Loucy (cell line): ENCODE measurements around the gene RHCG.

Experiments used
- EZH2phosphoT487 ChIP-seq: fragments of 200-600 bp; IDR thresholded peaks from 2 replicates; pipeline ENCODE4 v1.6.1; 2018; ENCODE audit warnings: antibody characterized with exemption, mild to moderate bottlenecking, moderate library complexity, borderline replicate concordance
- TF ChIP-seq, protein P1 (sequence below): fragments of 200-600 bp; sonication (generic); conservative IDR thresholded peaks from 2 replicates; pipeline ENCODE4 v1.5.1; 2014; ENCODE audit warnings: mild to moderate bottlenecking, antibody characterized with exemption, low read length

DNA sequence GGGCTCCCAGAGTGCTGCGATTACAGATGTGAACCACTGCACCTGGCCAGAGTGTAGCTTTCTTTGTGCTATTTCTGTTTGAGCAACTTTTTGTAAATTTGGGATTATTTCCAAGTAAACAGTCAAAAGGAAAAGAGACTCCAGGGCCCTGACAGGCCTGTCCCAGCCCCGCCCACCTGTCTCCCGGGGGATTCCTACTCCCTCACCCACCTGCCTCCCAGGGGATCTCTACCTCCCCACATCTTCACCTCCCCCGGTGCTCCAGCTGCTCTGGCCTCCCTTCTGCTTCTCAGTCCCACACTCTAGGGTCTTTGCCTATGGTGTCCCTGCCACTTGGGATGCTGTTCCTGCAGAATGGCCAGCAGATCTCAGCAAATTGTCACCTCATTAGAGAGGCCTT lies 7.0 kb downstream of the RHCG start:
- TF ChIP-seq EZH2phosphoT487, result no peak
- TF ChIP-seq, protein P1, sequence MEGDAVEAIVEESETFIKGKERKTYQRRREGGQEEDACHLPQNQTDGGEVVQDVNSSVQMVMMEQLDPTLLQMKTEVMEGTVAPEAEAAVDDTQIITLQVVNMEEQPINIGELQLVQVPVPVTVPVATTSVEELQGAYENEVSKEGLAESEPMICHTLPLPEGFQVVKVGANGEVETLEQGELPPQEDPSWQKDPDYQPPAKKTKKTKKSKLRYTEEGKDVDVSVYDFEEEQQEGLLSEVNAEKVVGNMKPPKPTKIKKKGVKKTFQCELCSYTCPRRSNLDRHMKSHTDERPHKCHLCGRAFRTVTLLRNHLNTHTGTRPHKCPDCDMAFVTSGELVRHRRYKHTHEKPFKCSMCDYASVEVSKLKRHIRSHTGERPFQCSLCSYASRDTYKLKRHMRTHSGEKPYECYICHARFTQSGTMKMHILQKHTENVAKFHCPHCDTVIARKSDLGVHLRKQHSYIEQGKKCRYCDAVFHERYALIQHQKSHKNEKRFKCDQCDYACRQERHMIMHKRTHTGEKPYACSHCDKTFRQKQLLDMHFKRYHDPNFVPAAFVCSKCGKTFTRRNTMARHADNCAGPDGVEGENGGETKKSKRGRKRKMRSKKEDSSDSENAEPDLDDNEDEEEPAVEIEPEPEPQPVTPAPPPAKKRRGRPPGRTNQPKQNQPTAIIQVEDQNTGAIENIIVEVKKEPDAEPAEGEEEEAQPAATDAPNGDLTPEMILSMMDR, result no peak
